ENCODE results near the gene SLC7A14. TPM values are rescaled to one million over a fixed set of nuclear protein-coding genes. Genes with fewer than 3 reads are reported as not detected.
A peak's percentile ranks its signal among the peaks of the same experiment; 100 is the strongest.

Gene SLC7A14
- total and polyA plus RNA-seq, 2 of the 4 experiments (the other 2 are of a cell fraction), result 2.7 to 6.8 TPM

- WGBS, 2 experiments (ENCODE audit: extremely low coverage in 2 of 2, insufficient read length in 1 of 2), result no CpG with 5 or more reads among the region's 3 CpGs
- Histone ChIP-seq H3K79me1 (ENCODE audit: low read depth in 1 of 2, low read length in 2 of 2) (no peaks in the 10 kb centered on the region), H3K9me1 (ENCODE audit: insufficient read depth, low read length) (peaks cover 3% of the 10 kb centered on the region), H3K23ac (ENCODE audit: low read depth, low read length) (no peak overlapping the region), H2AK5ac (ENCODE audit: low read depth, low read length) (no peak overlapping the region), H4K8ac (ENCODE audit: low read depth in 2 of 2, low read length in 2 of 2) (no peak overlapping the region), H3K56ac (ENCODE audit: extremely low read depth, insufficient read depth, low read length) (no peak overlapping the region), H2BK20ac (ENCODE audit: low read depth, low read length) (no peak overlapping the region), H2BK5ac (ENCODE audit: low read depth, low read length, poor library complexity, severe bottlenecking) (no peak overlapping the region), H3K27ac (ENCODE audit: insufficient read depth, low read length) (no peak overlapping the region), H3K4me2 (ENCODE audit: low read depth, low read length) (no peak overlapping the region), H2BK120ac (ENCODE audit: low read depth, low read length) (peak overlapping the region; percentile 1; the same call in 1 of the 2 replicates), H3K4ac (ENCODE audit: low read depth, low read length) (no peak overlapping the region; the same call in 1 of the 2 replicates), H2BK15ac (ENCODE audit: low read depth, low read length) (no peak overlapping the region), H2AK9ac (replicated peaks; ENCODE audit: low read depth, low read length, poor library complexity) (no peak overlapping the region), H3K36me3 (ENCODE audit: control insufficient read depth, insufficient read depth, low read length) (no peaks in the 10 kb centered on the region), H4K91ac (ENCODE audit: insufficient read depth, low read depth, low read length) (no peak overlapping the region), H3K14ac (replicated peaks; ENCODE audit: low read depth, low read length) (no peak overlapping the region), H3K9ac (ENCODE audit: low read depth, low read length) (no peak overlapping the region), H3K4me1 (ENCODE audit: control insufficient read depth, insufficient read depth, low read length) (no peaks in the 10 kb centered on the region; the same call in 1 of the 2 replicates), H3K18ac (ENCODE audit: low read depth, low read length) (no peak overlapping the region), H4K20me1 (ENCODE audit: insufficient read depth, low read length) (no peaks in the 10 kb centered on the region), H2AFZ (replicated peaks; ENCODE audit: low read length, poor library complexity) (no peak overlapping the region), H3K27me3 (ENCODE audit: control insufficient read depth, insufficient read depth, low read length) (no peaks in the 10 kb centered on the region), H3K9me3 (ENCODE audit: control insufficient read depth, insufficient read depth, low read length) (no peaks in the 10 kb centered on the region), H3K4me3 (ENCODE audit: insufficient read depth, low read depth, low read length) (no peak overlapping the region), H4K5ac (ENCODE audit: low read depth, low read length) (no peak overlapping the region)
- dilution Hi-C loops (cut with HindIII; ENCODE audit: low sequenced_read_pairs, unreplicated experiment), result no loop called here
- no TSS peak for BruUV-seq (replicated peaks)
- in situ Hi-C loops (cut with MboI; ENCODE audit: low sequenced_read_pairs), result no loop called here
- DNase-seq (peak; percentile 57), ATAC-seq (ENCODE audit: low read depth) (peak; percentile 60; the same call in 1 of the 2 replicates)
- ChIA-PET POLR2A (ENCODE audit: unreplicated experiment) (no interaction called here), CTCF (interaction anchor here (0.6 to 1.7 kb wide), 8 partner anchors 12 to 311 kb away, joined by 3 to 5 read pairs (median 4); no protein-coding TSS in a partner anchor)
- TF ChIP-seq, protein P1, sequence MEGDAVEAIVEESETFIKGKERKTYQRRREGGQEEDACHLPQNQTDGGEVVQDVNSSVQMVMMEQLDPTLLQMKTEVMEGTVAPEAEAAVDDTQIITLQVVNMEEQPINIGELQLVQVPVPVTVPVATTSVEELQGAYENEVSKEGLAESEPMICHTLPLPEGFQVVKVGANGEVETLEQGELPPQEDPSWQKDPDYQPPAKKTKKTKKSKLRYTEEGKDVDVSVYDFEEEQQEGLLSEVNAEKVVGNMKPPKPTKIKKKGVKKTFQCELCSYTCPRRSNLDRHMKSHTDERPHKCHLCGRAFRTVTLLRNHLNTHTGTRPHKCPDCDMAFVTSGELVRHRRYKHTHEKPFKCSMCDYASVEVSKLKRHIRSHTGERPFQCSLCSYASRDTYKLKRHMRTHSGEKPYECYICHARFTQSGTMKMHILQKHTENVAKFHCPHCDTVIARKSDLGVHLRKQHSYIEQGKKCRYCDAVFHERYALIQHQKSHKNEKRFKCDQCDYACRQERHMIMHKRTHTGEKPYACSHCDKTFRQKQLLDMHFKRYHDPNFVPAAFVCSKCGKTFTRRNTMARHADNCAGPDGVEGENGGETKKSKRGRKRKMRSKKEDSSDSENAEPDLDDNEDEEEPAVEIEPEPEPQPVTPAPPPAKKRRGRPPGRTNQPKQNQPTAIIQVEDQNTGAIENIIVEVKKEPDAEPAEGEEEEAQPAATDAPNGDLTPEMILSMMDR (conservative IDR thresholded peaks at IDR 0.05; ENCODE audit: low read depth, low read length), result peak; percentile 57
- TF ChIP-seq SMC3 (IDR thresholded peaks at IDR 0.05; ENCODE audit: low read depth, low read length), result peak; percentile 33
- TF ChIP-seq RAD21 (IDR thresholded peaks at IDR 0.05; ENCODE audit: low read length), result peak; percentile 56
- no peak for TF ChIP-seq FOS (IDR thresholded peaks at IDR 0.05; ENCODE audit: low read depth, low read length)
- intact Hi-C loops (cut with micrococcal nuclease), result loop anchor here (2.0 kb wide), 1 partner anchor 303 kb away; no protein-coding TSS in a partner anchor
These were observed 86.2 kb downstream of the SLC7A14 start for GRCh38 chr3:170499562-170500156.

Measured in IMR-90 (cell line).